GM12892 (cell line): Measurements from ENCODE around the gene SEC22C.
A peak's percentile ranks its signal among the peaks of the same experiment; 100 is the strongest.

Source experiments
- DNase-seq: peaks from one replicate; pipeline ENCODE4 v3.0.0; 2011; ENCODE audit not compliant: insufficient read length
- FAIRE-seq: peaks from 2 replicates; lab custom pipeline; 2011; peaks lifted over from hg19 to GRCh38; lab: Jason Lieb, UNC
- POLR2A ChIP-seq: IDR thresholded peaks from 2 replicates; pipeline ENCODE4 v1.6.1; 2011; ENCODE audit warnings: low read depth, low read length, control low read depth
- POLR2AphosphoS5 ChIP-seq: IDR thresholded peaks from 2 replicates; pipeline ENCODE4 v1.6.1; 2011; ENCODE audit warnings: low read depth, low read length, control low read depth
- TAF1 ChIP-seq: IDR thresholded peaks from 2 replicates; pipeline ENCODE4 v1.6.1; 2011; ENCODE audit warnings: low read depth, mild to moderate bottlenecking, control low read depth, low read length, borderline replicate concordance

SEC22C gene

DNA sequence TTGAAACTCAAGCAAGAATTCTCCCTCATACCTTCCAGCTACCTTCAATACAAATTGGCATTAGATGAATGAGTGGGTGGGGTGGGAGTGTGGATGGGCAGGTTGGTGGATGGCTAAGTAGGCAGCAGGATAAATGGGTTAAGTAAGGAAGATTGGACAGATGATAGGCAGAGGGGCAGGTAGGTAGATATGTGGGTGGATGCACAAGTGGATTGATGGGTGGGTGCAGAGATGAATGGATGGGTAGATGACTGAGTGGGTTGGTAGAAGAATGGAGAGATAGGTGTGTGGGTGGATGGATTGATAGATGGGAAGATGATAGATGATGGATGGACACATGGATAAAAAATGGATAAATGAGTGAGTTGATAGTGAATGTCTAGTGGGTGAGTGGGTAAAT lies 51.7 kb downstream of the SEC22C start:
- TF ChIP-seq POLR2AphosphoS5: no peak
- no peak for TF ChIP-seq POLR2A
- TF ChIP-seq TAF1: no peak
- no peak for FAIRE-seq
- no peak for DNase-seq

GRCh38 chr3:42529468-42529867 lies 52.3 kb downstream of the SEC22C start:
- FAIRE-seq (no peak), DNase-seq (no peak)
- no peak for TF ChIP-seq POLR2A
- no peak for TF ChIP-seq TAF1
- no peak for TF ChIP-seq POLR2AphosphoS5

GRCh38 chr3:42527368-42527917 lies 54.3 kb downstream of the SEC22C start:
- no peak for FAIRE-seq
- TF ChIP-seq POLR2AphosphoS5 (no peak), POLR2A (no peak), TAF1 (no peak)

DNA sequence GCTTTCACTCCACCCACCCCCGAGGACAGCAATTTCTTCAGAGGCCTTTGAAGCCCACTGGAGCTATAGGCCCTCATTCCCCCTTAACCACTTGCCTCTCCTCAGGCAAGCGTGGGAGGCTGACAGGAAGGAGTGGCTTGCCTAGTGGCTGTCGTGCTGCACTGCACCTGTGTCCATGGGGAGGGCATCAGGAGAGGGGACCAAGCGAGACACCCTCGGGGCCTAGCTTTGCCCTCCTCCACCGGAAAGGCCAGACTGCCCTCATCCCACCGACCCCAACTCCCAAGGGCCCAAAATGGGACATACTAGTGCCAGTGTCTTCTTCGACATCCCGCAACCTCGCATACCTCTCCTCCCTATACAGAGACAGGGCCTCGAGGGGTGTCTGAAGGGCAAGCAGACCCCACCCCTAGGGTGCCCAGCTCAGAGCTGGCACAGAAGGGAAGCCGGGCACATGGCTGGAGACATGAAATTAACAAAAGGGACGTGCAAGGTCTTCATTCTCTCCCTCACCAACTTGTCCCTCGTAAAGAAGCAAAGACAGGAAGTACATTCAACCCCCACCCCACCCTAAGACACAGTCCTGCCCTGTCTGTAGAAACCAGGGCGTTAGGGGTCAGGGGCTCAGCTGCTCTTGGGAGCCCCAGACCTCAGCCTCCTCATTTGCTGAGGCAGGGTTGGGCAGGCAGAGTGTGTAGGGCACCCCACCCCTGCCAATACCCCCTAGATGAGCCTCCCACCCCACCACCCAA lies 55.0 kb downstream of the SEC22C start:
- no peak for TF ChIP-seq TAF1
- DNase-seq (no peak), FAIRE-seq (peak; percentile 36)

More at GRCh38 chr3:42527368-42527917, 54.3 kb downstream of the SEC22C start:
- no peak for DNase-seq

GRCh38 chr3:42525736-42526345 lies 55.9 kb downstream of the SEC22C start:
- DNase-seq: no peak
- TF ChIP-seq POLR2A (no peak), POLR2AphosphoS5 (no peak), TAF1 (no peak)
- no peak for FAIRE-seq

DNA sequence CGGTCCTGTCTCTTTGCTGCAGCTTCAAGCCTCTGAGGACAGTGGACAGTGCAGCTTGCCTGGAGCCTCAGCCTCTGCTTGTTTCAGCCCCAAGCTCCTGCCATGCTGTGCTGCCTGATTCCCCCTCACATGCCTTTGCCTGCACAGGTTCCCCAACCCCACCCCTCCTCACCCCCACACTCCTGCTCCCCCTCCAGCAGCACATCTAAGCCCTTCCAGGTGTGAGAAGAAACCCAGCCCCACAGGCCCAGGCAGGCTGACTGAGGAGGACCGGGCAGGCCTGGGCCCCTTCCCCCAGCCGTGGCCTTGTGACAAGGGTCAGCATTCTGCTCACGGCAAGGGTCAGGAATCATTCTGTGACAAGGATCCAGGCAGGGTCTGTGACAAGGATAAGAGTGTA lies 56.6 kb downstream of the SEC22C start:
- TF ChIP-seq TAF1: no peak
- no peak for TF ChIP-seq POLR2AphosphoS5
- no peak for TF ChIP-seq POLR2A
- DNase-seq (no peak), FAIRE-seq (no peak)

DNA sequence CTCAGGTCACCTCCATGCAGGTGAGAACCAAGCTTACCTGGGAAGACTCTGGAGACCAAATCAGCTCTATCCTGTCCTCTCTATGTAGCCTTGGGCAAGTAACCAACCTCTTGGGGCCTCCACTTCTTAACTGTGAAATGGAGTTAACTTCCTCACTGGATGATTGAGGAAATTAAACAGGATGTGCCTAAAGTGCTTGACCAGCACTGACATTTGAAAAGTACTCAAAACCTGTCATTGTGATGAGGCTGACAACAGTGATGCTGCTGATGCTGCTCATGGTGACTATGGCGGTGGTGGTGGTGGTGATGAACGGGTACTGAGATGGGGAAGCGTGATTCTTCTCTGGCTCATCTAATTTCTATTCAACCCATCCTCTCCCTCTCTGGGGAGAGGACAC lies 57.0 kb downstream of the SEC22C start:
- DNase-seq (no peak), FAIRE-seq (no peak)
- TF ChIP-seq POLR2A (no peak), POLR2AphosphoS5 (no peak)

DNA sequence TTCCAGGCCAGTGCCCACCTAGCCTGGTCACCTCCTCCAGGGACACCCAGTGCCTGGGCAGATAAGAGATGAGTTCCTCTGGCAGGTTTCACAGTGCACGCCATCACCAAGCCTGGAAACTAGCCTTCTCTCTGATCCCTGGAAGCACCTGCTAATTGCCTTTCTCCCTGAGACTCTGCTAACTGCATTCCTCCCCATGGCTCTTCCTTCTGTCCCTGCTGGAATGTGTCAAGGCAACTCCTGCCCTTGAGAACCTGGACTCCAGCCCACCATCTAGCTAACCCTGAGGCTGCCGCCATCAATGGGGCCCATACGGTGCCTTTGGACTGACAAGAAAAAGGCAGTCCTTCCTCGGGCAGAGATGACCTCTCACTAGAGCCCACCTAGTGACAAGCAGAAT lies 60.9 kb downstream of the SEC22C start:
- FAIRE-seq (no peak), DNase-seq (no peak)
- TF ChIP-seq POLR2AphosphoS5 (no peak), TAF1 (no peak), POLR2A (no peak)

- FAIRE-seq (no peak), DNase-seq (no peak)
- TF ChIP-seq POLR2A (no peak), POLR2AphosphoS5 (no peak), TAF1 (no peak)
These were observed 61.4 kb downstream of the SEC22C start for GRCh38 chr3:42520336-42520735.

GRCh38 chr3:42519568-42519962 lies 62.2 kb downstream of the SEC22C start:
- DNase-seq (no peak), FAIRE-seq (no peak)
- TF ChIP-seq POLR2A: no peak
- TF ChIP-seq POLR2AphosphoS5: no peak
- no peak for TF ChIP-seq TAF1

GRCh38 chr3:42518800-42519567 lies 62.8 kb downstream of the SEC22C start:
- no peak for FAIRE-seq

More at GRCh38 chr3:42518800-42519567, 62.8 kb downstream of the SEC22C start:
- TF ChIP-seq POLR2A: no peak
- TF ChIP-seq TAF1: no peak
- TF ChIP-seq POLR2AphosphoS5: no peak
- DNase-seq: no peak
